ENCODE results near the gene CRYGB.
"Not testable (repeated sequence)": the region's sequence is repeated elsewhere in the genome, so short reads cannot be mapped to it uniquely, and the experiment has no call there.

Gene CRYGB

DNA sequence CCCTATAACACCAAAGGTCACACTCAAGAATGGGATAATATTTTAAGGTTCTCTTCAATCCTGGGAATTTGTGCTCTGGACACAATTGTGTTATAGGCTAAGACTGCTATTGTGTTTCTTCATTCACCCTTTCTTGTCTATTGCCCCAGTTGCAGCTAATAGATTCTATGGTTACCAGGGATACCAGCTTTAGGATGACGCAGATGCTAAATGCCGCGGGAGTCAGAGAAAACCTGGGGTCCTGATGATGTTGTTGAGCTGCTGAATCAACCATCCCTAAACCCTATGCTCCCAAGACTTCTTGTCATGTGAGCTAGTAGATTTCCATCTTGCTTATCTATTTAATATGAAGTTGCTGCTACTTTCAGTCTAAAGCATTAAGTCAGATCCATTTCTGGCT, 27.0 kb downstream of the CRYGB start:
- no peak for DNase-seq (ENCODE audit: low read depth in 3 of 3, low spot score in 1 of 3)

DNA sequence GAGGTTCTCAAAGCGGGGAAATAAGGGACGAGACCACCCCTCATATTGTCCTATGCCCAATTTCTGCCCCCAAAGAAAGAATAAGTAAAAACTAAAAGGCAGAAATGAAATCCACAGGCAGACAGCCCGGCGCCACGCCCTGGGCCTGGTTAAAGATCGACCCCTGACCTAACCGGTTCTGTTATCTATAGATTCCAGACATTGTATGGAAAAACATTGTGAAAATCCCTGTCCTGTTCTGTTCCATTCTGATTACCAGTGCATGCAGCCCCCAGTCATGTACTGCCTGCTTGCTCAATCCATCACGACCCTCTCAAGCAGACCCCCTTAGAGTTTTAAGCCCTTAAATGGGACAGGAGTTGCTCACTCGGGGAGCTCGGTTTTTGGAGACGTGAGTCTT, 28.6 kb downstream of the CRYGB start:
- not testable (repeated sequence) for DNase-seq (ENCODE audit: low read depth in 3 of 3, low spot score in 1 of 3)

DNA sequence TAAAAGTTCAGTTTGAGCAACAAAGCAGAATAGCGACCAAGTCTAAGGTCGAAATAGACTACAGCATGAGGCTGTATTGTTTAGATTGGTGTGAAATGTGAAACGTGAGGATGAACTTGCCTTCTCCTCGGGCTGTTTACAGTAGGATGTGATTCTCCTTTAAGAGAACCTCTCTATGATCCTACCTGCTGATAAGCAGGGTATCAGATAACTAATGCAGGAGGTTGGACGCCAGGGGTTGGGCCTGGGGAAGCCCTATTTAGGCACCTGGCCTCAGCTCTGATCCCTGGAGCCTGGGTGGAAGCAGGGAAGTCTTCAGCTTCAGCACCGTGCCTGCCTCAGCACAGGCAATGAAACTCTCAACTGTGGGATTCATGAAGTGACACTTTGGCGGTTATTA, 33.0 kb downstream of the CRYGB start:
- DNase-seq (ENCODE audit: low read depth in 3 of 3, low spot score in 1 of 3): no peak

DNA sequence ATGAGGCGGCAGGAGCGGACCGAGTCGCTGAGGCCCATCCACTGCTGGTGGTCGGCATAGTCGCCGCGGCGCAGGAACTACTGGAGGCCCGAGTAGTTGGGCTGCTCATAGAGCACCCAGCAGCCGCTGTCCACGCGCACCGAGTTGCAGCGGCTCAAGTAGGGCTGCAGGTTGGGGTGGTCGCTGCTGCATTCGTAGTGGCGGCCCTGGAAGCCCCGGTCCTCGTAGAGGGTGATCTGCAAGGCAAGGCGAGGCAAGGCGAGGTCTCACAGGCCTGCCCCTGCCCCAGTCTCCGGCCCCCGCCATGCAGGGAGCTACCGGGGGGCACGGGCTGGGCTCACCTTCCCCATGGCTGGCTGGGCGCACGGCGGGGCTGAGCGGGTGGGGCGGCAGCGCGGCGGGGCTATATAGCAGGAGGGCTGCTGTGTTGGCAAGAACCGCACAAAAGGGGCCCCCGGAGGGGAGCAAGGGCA, 33.6 kb downstream of the CRYGB start:
- DNase-seq (ENCODE audit: low read depth in 3 of 3, low spot score in 1 of 3): not testable (repeated sequence)

GRCh38 chr2:208103616-208104015, 42.3 kb downstream of the CRYGB start:
- no peak for DNase-seq (ENCODE audit: low read depth in 3 of 3, low spot score in 1 of 3)

DNA sequence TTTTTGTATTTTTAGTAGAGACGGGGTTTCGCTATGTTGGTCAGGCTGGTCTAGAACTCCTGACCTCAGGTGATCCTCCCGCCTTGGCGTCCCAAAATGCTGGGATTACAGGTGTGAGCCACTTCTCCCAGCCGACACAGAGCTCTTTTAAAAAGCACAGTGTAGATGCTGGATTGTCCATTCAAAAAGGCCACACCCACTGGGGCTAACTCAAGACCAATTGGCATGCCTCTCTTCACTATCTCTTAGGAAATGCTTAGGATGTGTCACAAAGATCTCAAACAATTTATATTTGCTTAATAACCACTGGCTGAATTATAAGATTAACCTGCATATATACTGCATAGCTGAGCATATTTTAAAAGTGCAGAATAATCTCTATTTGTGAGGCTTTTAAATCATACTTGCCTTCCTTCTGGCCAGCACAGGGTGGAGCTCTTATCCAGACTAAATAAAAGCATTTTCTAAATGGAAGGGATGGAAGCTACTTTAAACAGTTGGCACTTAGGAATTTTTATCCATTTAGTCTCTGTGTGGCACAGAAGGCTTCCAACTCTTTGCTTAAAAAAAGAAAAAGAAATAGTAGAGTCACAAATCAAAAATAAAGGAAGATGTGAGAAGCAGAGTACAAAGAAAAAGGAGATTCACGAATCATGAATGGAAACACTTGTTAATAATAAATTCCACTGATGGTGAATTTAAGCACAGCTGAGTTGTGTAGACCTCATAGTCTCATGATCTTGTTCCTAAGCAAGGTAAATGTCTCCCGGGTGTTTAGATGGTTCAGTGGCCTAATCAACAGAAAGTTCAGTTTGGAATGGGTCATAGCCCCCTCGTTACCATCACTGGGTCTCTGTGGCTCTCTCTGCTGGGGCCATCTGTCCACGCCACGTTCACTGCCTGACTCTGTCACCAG, 44.0 kb downstream of the CRYGB start:
- DNase-seq (ENCODE audit: low read depth in 3 of 3, low spot score in 1 of 3): no peak

GRCh38 chr2:208099682-208100470, 46.1 kb downstream of the CRYGB start:
- no peak for DNase-seq (ENCODE audit: low read depth in 3 of 3, low spot score in 1 of 3)

DNA sequence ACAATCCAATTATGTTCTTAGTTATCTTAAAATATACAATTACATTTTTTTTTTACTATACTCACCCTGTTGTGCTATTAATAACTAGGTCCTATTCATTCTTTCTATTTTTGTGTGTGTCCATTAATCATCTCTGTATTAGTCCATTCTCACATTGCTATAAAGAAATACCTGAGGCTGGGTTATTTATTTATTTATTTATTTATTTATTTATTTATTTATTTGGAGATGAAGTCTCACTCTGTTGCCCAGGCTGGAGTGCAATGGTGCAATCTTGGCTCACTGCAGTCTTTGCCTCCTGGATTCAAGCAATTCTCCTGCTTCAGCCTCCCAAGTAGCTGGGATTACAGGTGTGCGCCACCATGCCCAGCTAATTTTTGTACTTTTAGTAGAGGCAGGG, 47.3 kb downstream of the CRYGB start:
- not testable (repeated sequence) for DNase-seq (ENCODE audit: low read depth in 3 of 3, low spot score in 1 of 3)

- DNase-seq (ENCODE audit: low read depth in 3 of 3, low spot score in 1 of 3): no peak
Observed at GRCh38 chr2:208098267-208098666, 47.7 kb downstream of the CRYGB start.

GRCh38 chr2:208097801-208098200, 48.2 kb downstream of the CRYGB start:
- DNase-seq (ENCODE audit: low read depth in 3 of 3, low spot score in 1 of 3): no peak

DNA sequence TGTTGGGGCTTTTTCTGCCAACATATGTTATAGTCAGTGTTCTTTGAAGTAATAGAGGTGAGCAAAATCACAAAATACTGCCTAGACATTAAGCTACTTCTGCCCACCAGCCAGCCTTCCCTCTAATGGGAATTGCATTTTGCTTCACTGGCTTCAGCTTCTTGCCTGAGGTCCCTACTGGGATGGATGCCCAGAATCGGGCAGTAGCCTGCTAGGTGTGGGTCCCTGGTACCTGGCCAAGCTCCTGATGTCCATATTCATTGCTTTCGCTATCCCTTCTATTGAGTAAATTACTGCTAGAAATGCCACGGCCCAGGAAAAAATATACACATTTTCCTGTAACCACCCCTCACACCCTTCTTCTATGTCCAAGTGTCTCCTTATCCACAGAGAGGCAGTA, 48.6 kb downstream of the CRYGB start:
- no peak for DNase-seq (ENCODE audit: low read depth in 3 of 3, low spot score in 1 of 3)

GRCh38 chr2:208096080-208096479, 49.9 kb downstream of the CRYGB start:
- DNase-seq (ENCODE audit: low read depth in 3 of 3, low spot score in 1 of 3): no peak

DNA sequence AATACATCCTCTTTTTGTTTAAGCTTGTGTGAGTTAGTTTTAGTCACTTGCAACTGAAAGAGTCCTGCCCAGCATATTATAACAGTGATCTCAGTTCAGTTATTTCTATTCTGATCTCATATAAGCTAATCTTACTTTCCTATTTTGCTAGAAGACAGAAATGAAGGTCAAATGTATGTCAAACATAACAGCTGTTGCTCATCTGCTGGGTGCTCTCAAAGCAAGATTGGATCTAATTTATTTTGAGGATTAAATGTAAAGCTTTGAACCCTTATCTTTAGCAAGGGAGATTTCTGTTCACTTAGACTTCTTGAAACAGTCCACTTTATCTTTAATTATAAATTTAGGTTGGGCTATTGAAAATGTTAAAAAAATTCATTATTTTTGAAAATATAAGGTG, 52.8 kb downstream of the CRYGB start:
- DNase-seq (ENCODE audit: low read depth in 3 of 3, low spot score in 1 of 3): no peak

Data from stimulated activated CD4-positive, alpha-beta T cell treated with anti-CD3 and anti-CD28 coated beads, TNF-alpha, amount 100 ng/mL, for 1 hour (primary cell).